ENCODE results near the gene DEK.

The DEK gene

DNA sequence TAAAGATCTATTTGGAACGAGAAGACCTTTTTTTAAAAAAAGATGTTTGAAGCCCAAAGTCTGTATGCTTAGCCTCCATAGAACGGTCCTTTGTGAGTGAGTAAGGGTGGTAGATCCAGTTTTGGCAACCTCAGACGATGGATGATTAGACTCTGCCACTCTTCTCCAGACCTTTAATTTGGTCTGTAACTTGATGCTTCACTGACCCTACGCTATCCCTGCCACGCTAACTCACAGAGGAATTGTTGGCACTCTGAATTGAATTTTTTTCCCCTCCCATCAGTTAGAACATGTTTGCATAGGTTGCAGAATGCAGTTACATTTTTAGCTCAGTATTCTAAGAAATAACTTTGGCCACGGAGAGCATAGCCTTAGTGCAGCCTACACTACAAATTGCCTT is 15.8 kb upstream of the DEK start:
- no peak for DNase-seq (ENCODE audit: low read depth)
- H3K4me3 ChIP-seq (ENCODE audit: low read depth, low read length) = no peak overlapping the region
- TF ChIP-seq MYC (IDR thresholded peaks at IDR 0.05; ENCODE audit: low read depth, low read length) (no peak), POLR2A (IDR thresholded peaks at IDR 0.05; ENCODE audit: extremely low read depth, insufficient read length) (no peak)
- TF ChIP-seq, protein P1, sequence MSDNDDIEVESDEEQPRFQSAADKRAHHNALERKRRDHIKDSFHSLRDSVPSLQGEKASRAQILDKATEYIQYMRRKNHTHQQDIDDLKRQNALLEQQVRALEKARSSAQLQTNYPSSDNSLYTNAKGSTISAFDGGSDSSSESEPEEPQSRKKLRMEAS (IDR thresholded peaks at IDR 0.05; ENCODE audit: low read depth, low read length) = no peak
- TF ChIP-seq, protein P2, sequence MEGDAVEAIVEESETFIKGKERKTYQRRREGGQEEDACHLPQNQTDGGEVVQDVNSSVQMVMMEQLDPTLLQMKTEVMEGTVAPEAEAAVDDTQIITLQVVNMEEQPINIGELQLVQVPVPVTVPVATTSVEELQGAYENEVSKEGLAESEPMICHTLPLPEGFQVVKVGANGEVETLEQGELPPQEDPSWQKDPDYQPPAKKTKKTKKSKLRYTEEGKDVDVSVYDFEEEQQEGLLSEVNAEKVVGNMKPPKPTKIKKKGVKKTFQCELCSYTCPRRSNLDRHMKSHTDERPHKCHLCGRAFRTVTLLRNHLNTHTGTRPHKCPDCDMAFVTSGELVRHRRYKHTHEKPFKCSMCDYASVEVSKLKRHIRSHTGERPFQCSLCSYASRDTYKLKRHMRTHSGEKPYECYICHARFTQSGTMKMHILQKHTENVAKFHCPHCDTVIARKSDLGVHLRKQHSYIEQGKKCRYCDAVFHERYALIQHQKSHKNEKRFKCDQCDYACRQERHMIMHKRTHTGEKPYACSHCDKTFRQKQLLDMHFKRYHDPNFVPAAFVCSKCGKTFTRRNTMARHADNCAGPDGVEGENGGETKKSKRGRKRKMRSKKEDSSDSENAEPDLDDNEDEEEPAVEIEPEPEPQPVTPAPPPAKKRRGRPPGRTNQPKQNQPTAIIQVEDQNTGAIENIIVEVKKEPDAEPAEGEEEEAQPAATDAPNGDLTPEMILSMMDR (IDR thresholded peaks at IDR 0.05; ENCODE audit: low read depth, low read length) = no peak

DNA sequence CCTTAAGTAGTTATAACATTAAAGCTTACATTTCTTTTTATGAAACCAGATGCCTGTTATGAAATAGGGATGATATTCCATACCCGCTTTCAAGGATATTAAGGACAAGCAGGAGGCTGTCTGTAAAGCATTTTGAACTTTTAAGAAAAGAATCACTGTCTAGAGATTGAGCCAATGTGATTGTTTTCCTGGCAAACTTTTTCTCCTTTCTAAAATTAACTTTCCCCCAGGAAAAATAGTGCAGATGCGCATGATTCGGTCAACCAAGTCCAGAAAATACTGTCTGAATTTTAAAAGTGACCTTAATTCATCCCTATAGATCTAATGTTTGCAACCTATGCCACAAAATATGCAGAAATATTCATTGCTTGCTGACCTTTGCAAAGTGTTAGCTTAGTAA is 15.1 kb upstream of the DEK start:
- no peak for DNase-seq (ENCODE audit: low read depth)

DNA sequence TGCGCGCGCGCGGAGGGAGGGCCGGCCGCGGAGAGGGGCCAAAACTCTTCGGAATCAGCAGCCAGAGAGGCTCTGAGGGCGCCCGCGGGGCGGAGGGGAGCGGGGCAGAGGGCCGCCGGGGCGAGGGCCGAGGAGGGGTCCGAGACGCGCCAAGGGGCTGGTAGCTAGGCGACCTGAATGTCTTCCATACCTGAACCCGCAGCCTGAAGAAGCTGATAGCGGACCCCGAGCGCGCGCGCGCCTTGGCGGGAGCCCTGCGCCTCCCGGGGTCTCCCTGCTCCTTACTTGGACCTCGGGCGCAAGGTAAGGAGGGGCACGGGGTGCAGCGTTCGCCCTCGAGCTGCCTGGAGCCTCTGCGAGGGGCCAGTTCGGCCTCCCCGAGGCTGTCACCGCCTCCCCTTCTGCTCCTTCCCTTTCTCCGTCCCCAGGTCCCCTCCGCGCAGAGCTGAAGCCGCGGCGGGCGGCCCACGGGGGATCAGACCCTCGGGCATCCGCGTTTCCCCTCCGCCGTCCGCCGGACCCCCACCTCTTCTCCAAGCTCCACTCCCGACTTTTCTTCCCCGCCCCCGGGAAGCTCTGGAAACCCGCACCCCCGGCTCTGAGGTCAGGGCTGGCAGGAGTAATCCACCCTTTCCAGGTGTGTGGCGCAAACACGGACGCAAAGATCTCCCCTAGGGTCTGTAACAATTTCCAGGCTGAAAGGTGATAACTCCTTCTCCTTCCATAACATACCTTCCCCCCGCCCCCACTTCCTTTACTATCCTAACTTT is 13.1 kb upstream of the DEK start:
- TF ChIP-seq, protein P2 (IDR thresholded peaks at IDR 0.05; ENCODE audit: low read depth, low read length) = no peak
- no peak for TF ChIP-seq POLR2A (IDR thresholded peaks at IDR 0.05; ENCODE audit: extremely low read depth, insufficient read length)
- no peak for TF ChIP-seq MYC (IDR thresholded peaks at IDR 0.05; ENCODE audit: low read depth, low read length)
- TF ChIP-seq, protein P1 (IDR thresholded peaks at IDR 0.05; ENCODE audit: low read depth, low read length) = no peak
- no peak for DNase-seq (ENCODE audit: low read depth)
- H3K4me3 ChIP-seq (ENCODE audit: low read depth, low read length) = no peak overlapping the region

More for the DNA sequence above, 15.1 kb upstream of the DEK start:
- no peak overlapping the region for H3K4me3 ChIP-seq (ENCODE audit: low read depth, low read length)
- TF ChIP-seq MYC (IDR thresholded peaks at IDR 0.05; ENCODE audit: low read depth, low read length) (no peak), POLR2A (IDR thresholded peaks at IDR 0.05; ENCODE audit: extremely low read depth, insufficient read length) (no peak)
- TF ChIP-seq, protein P1 (IDR thresholded peaks at IDR 0.05; ENCODE audit: low read depth, low read length) = no peak
- TF ChIP-seq, protein P2 (IDR thresholded peaks at IDR 0.05; ENCODE audit: low read depth, low read length) = no peak

DNA sequence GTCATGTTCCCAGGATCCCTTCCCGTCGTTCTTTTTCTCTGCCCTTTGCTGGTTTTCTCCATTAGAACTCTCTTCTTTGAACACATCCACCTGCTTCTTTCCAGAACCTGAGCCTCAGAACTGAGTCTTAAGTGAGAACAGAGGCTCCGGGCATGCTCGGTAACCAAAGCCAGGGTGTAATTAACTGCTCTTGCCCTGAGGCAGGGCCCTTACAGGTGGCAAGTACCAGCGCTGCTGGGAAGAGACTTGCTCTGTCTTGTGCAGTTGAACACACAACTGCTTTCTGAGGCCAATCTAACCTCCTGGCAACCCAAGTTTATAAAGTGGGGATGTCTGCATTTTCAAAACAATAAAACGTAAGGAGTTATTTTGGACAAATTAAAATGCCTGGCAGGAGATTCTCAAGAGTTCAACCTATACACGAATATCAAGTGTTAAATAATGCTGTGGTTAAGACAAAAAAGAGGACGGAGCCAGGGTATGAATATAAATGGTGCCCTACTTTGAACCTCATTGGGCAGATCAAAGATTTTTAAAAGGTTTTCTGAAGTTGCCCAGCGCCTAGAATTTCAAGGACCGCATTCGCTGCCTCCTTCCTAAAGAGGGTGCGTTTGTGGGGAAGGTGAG is 12.4 kb upstream of the DEK start:
- DNase-seq (ENCODE audit: low read depth) = no peak
- TF ChIP-seq, protein P2 (IDR thresholded peaks at IDR 0.05; ENCODE audit: low read depth, low read length) = no peak
- no peak for TF ChIP-seq MYC (IDR thresholded peaks at IDR 0.05; ENCODE audit: low read depth, low read length)
- no peak for TF ChIP-seq POLR2A (IDR thresholded peaks at IDR 0.05; ENCODE audit: extremely low read depth, insufficient read length)
- TF ChIP-seq, protein P1 (IDR thresholded peaks at IDR 0.05; ENCODE audit: low read depth, low read length) = no peak
- no peak overlapping the region for H3K4me3 ChIP-seq (ENCODE audit: low read depth, low read length)

DNA sequence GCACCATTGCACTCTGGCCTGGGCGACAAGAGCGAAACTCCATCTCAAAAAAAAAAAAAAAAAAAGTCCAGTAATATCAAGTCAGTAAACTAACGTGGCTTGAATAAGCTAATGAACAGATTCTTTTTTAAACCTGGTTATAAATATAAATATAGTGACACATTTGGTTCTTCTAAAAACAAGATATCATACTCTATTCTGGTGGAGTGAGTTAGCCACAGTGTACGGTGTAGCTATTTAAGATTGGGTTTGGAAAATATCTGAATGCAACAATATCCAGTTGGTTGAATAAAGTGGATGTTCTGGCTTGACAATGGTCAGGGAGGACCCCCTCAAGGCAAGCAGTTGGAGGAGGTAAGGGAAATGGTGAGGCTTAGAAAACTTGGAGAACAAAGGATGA is 5.9 kb upstream of the DEK start:
- no peak for DNase-seq (ENCODE audit: low read depth)
- no peak for TF ChIP-seq MYC (IDR thresholded peaks at IDR 0.05; ENCODE audit: low read depth, low read length)
- TF ChIP-seq, protein P2 (IDR thresholded peaks at IDR 0.05; ENCODE audit: low read depth, low read length) = no peak
- TF ChIP-seq, protein P1 (IDR thresholded peaks at IDR 0.05; ENCODE audit: low read depth, low read length) = no peak
- no peak for TF ChIP-seq POLR2A (IDR thresholded peaks at IDR 0.05; ENCODE audit: extremely low read depth, insufficient read length)
- H3K4me3 ChIP-seq (ENCODE audit: low read depth, low read length) = no peak overlapping the region
